ENCODE data around the gene PHACTR3. TPM values are rescaled to one million over a fixed set of nuclear protein-coding genes. Genes with fewer than 3 reads are reported as not detected.

Gene PHACTR3
- total RNA-seq, 1 experiment from 2014 or later = 0.12 TPM

GRCh38 chr20:59645761-59646171, 41.4 kb downstream of the PHACTR3 start:
- DNase-seq (ENCODE audit: low read depth) = no peak

- no peak for DNase-seq (ENCODE audit: low read depth)
Measured at GRCh38 chr20:59646487-59646886, 42.1 kb downstream of the PHACTR3 start.

GRCh38 chr20:59647271-59647670, 42.9 kb downstream of the PHACTR3 start:
- no peak for DNase-seq (ENCODE audit: low read depth)

GRCh38 chr20:59648466-59649070, 44.2 kb downstream of the PHACTR3 start:
- DNase-seq (ENCODE audit: low read depth) = no peak

GRCh38 chr20:59650418-59650817, 46.1 kb downstream of the PHACTR3 start:
- DNase-seq (ENCODE audit: low read depth) = no peak

GRCh38 chr20:59652381-59652780, 48.0 kb downstream of the PHACTR3 start:
- DNase-seq (ENCODE audit: low read depth) = no peak

- DNase-seq (ENCODE audit: low read depth) = no peak
Measured at GRCh38 chr20:59656417-59656816, 52.1 kb downstream of the PHACTR3 start.

- no peak for DNase-seq (ENCODE audit: low read depth)
Measured at GRCh38 chr20:59657459-59658046, 53.2 kb downstream of the PHACTR3 start.

GRCh38 chr20:59660471-59660870, 56.1 kb downstream of the PHACTR3 start:
- DNase-seq (ENCODE audit: low read depth) = no peak

- DNase-seq (ENCODE audit: low read depth) = no peak
Measured at GRCh38 chr20:59661153-59661552, 56.8 kb downstream of the PHACTR3 start.

GRCh38 chr20:59661621-59662020, 57.3 kb downstream of the PHACTR3 start:
- no peak for DNase-seq (ENCODE audit: low read depth)

GRCh38 chr20:59662161-59662560, 57.8 kb downstream of the PHACTR3 start:
- DNase-seq (ENCODE audit: low read depth) = no peak

- DNase-seq (ENCODE audit: low read depth) = no peak
Measured at GRCh38 chr20:59662856-59663512, 58.6 kb downstream of the PHACTR3 start.

- DNase-seq (ENCODE audit: low read depth) = no peak
Measured at GRCh38 chr20:59663513-59664060, 59.2 kb downstream of the PHACTR3 start.

- no peak for DNase-seq (ENCODE audit: low read depth)
Measured at GRCh38 chr20:59664421-59664941, 60.1 kb downstream of the PHACTR3 start.

GRCh38 chr20:59665656-59666555, 61.6 kb downstream of the PHACTR3 start:
- DNase-seq (ENCODE audit: low read depth) = no peak

- no peak for DNase-seq (ENCODE audit: low read depth)
Measured at GRCh38 chr20:59666586-59666985, 62.2 kb downstream of the PHACTR3 start.

GRCh38 chr20:59667131-59667530, 62.8 kb downstream of the PHACTR3 start:
- no peak for DNase-seq (ENCODE audit: low read depth)

GRCh38 chr20:59667981-59668515, 63.7 kb downstream of the PHACTR3 start:
- no peak for DNase-seq (ENCODE audit: low read depth)

- no peak for DNase-seq (ENCODE audit: low read depth)
Measured at GRCh38 chr20:59668926-59669850, 64.8 kb downstream of the PHACTR3 start.
